ENCODE results near the gene GP2. TPM values are rescaled to one million over a fixed set of nuclear protein-coding genes. Genes with fewer than 3 reads are reported as not detected.

The GP2 gene
- polyA plus RNA-seq, 1 experiment, result not detected

DNA sequence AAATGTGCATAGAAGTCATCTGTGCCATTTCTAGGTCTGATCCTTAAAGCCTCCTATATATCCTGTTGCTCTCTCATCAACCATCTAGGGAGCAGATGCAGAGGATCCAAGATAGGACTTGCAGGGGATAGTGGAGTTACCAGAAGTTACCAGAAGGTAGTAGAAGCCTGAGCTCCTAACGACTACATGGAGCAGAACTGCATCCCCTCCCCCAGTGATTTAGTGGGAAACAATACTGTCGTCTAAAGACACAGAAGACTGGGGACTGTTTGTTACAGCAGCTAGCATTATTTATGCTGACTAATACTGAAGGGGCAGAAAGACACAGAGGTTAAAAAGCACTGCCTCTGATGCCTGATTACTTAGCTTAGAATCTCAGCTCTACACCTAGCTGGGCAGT lies 15.8 kb downstream of the GP2 start:
- CTCF ChIA-PET, result interaction anchor here (1.0 kb wide), 1 partner anchor 11 kb away, joined by 3 read pairs; no protein-coding TSS in a partner anchor

DNA sequence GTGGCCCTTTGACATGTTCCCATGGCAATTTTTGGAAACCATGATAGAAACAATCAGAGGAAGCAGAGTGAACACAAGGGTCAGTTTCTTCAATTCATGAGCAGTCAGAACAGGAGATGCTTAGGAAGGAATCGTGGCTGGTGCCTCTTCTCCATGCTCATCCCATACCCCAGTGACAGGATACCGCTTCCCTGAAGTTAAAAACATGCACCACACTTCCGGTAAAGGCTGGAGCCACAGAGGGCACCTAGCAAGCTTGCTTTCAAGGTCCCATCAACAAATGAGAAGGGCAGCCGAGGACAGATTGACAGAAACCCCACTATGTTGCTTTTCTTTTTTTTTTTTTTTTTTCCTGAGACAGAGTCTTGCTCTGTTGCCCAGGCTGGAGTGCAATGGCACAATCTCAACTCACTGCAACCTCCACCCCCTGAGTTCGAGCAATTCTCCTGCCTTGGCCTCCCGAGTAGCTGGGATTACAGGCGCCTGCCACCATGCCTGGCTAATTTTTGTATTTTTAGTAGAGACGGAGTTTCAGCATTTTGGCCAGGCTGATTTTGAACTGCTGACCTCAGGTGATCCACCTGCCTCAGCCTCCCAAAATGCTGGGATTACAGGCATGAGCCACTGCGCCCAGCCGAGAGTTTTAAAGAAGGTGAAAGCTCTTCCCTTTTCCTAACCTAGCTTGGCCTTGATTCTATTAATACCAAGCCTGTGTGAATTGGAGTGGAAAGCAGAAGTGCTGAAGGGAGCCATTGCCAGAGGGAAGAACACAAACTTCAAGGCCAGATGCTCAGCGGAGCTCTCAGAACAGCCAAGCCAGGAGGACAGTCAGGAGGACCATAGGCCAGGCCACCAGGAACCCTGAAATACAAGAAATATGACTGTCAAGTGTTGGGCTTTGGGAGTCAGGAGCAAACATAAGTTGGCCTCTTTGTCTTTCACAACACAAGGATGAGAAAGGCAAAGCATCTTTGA lies 16.6 kb downstream of the GP2 start:
- DNase-seq (ENCODE audit: low read depth), result no peak

More for the DNA sequence above, 15.8 kb downstream of the GP2 start:
- TF ChIP-seq, protein P1, sequence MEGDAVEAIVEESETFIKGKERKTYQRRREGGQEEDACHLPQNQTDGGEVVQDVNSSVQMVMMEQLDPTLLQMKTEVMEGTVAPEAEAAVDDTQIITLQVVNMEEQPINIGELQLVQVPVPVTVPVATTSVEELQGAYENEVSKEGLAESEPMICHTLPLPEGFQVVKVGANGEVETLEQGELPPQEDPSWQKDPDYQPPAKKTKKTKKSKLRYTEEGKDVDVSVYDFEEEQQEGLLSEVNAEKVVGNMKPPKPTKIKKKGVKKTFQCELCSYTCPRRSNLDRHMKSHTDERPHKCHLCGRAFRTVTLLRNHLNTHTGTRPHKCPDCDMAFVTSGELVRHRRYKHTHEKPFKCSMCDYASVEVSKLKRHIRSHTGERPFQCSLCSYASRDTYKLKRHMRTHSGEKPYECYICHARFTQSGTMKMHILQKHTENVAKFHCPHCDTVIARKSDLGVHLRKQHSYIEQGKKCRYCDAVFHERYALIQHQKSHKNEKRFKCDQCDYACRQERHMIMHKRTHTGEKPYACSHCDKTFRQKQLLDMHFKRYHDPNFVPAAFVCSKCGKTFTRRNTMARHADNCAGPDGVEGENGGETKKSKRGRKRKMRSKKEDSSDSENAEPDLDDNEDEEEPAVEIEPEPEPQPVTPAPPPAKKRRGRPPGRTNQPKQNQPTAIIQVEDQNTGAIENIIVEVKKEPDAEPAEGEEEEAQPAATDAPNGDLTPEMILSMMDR (IDR thresholded peaks at IDR 0.05; ENCODE audit: insufficient read depth, low read depth, low read length), result no peak
- H3K27me3 ChIP-seq (ENCODE audit: control insufficient read depth, insufficient read depth, low read length), result no peaks in the 10 kb centered on the region
- DNase-seq (ENCODE audit: low read depth), result no peak
- no peaks in the 10 kb centered on the region for H3K36me3 ChIP-seq (ENCODE audit: control insufficient read depth, insufficient read depth, low read length)
- no peak overlapping the region for H3K4me3 ChIP-seq (ENCODE audit: low read depth, low read length)
- POLR2A ChIA-PET, result no interaction called here

DNA sequence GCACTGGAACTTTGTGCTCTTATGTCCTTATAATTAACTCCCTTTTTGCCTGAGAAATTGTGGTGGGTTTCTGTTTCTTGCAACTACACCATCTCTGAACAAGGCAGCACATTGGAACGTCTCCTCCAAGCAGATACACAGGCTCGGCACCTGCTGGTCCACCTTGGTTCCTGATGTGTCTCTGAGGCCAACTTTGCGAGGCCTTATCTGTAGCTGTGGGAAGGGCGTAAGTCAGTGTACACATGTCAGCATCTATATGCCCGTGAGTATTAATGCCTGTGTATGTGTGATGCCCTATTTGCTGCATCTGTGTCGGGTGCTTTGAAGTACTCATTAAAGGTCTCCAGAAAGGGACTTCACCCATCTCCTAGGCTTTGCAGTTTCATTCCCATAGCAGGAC lies 17.5 kb downstream of the GP2 start:
- CTCF ChIA-PET, result interaction anchor here (0.9 kb wide), 1 partner anchor 9 kb away, joined by 3 read pairs; no protein-coding TSS in a partner anchor
- POLR2A ChIA-PET, result no interaction called here

More for the DNA sequence above, 16.6 kb downstream of the GP2 start:
- CTCF ChIA-PET, result interaction anchor here (1.0 kb wide), 1 partner anchor 10 kb away, joined by 3 read pairs; no protein-coding TSS in a partner anchor
- POLR2A ChIA-PET, result no interaction called here
- no peak overlapping the region for H3K4me3 ChIP-seq (ENCODE audit: low read depth, low read length)
- TF ChIP-seq, protein P1 (IDR thresholded peaks at IDR 0.05; ENCODE audit: insufficient read depth, low read depth, low read length), result no peak
- no peaks in the 10 kb centered on the region for H3K36me3 ChIP-seq (ENCODE audit: control insufficient read depth, insufficient read depth, low read length)
- H3K27me3 ChIP-seq (ENCODE audit: control insufficient read depth, insufficient read depth, low read length), result no peaks in the 10 kb centered on the region

DNA sequence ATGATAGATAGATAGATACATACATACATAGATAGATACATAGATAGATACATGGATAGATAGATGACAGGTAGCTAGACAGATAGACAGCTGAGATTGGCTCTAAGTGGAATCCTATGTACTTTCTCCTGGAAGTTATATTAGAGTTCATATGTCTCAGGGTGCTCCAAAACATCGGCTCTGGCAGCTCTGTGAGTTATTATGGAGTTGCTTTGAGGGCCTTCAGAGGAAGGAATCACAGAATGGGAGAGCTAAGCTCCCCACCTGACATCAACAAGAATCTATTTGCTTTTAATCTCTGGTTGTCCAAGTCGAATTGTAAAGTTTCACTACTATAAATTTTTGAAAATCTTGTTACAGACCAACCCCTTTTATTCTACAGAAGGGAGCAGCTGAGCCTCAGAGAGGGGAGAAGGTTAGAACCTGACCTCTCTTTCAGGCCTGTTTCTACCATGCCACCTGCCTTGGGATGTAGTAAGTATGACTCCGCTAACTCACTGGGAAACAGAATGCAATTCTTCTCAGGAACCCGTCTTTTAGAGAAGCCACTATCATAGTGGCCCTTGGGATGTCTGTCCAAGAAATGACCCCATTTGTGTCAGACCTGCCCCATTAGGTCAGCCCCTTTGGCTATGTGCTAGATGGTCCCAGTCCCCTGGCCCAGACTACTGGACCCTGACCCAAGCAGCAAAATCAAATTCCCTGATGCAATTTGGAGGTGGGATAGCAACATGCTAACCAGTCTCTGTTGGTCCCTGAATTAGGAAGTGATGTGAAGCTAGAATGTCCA lies 18.3 kb downstream of the GP2 start:
- H3K4me3 ChIP-seq (ENCODE audit: low read depth, low read length), result no peak overlapping the region
- no peaks in the 10 kb centered on the region for H3K36me3 ChIP-seq (ENCODE audit: control insufficient read depth, insufficient read depth, low read length)
- TF ChIP-seq, protein P1 (IDR thresholded peaks at IDR 0.05; ENCODE audit: insufficient read depth, low read depth, low read length), result no peak
- POLR2A ChIA-PET, result no interaction called here
- DNase-seq (ENCODE audit: low read depth), result no peak
- no peaks in the 10 kb centered on the region for H3K27me3 ChIP-seq (ENCODE audit: control insufficient read depth, insufficient read depth, low read length)
- CTCF ChIA-PET, result interaction anchor here (0.9 kb wide), 1 partner anchor 9 kb away, joined by 3 read pairs; no protein-coding TSS in a partner anchor

More for the DNA sequence above, 17.5 kb downstream of the GP2 start:
- H3K4me3 ChIP-seq (ENCODE audit: low read depth, low read length), result no peak overlapping the region
- no peaks in the 10 kb centered on the region for H3K36me3 ChIP-seq (ENCODE audit: control insufficient read depth, insufficient read depth, low read length)
- no peak for DNase-seq (ENCODE audit: low read depth)
- TF ChIP-seq, protein P1 (IDR thresholded peaks at IDR 0.05; ENCODE audit: insufficient read depth, low read depth, low read length), result no peak
- no peaks in the 10 kb centered on the region for H3K27me3 ChIP-seq (ENCODE audit: control insufficient read depth, insufficient read depth, low read length)

DNA sequence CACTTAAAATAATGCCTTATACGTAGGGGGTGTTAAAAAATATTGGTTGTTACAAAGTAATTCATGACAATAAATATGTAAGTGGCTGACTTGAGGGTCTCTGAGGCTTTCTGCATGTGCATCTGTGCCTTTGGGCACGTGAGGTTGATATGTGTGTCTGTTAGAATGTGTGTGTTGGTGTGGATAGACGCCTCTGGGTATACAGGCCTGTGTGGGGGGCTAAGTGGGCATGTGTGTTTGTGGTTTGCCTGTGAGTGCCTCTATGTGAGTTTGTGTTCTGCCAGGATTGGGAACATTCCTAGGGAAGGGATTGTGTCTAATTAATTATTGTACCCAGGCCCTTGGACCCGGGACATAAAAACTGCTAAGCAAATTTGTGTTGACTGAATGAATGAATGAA lies 19.0 kb downstream of the GP2 start:
- CTCF ChIA-PET, result no interaction called here

More for the DNA sequence above, 19.0 kb downstream of the GP2 start:
- DNase-seq (ENCODE audit: low read depth), result no peak
- H3K4me3 ChIP-seq (ENCODE audit: low read depth, low read length), result no peak overlapping the region
- POLR2A ChIA-PET, result no interaction called here
- H3K36me3 ChIP-seq (ENCODE audit: control insufficient read depth, insufficient read depth, low read length), result no peaks in the 10 kb centered on the region
- TF ChIP-seq, protein P1 (IDR thresholded peaks at IDR 0.05; ENCODE audit: insufficient read depth, low read depth, low read length), result no peak
- H3K27me3 ChIP-seq (ENCODE audit: control insufficient read depth, insufficient read depth, low read length), result no peaks in the 10 kb centered on the region

Measured in BJ (cell line).